SU-DHL-6 (cell line): ENCODE data around the gene WARS2.

Experiments used
- EZH2phosphoT487 ChIP-seq: fragments of 200-600 bp; sonication (generic), shearing (Covaris generic); conservative IDR thresholded peaks from 2 replicates; pipeline ENCODE4 v1.6.1; 2018; ENCODE audit warnings: mild to moderate bottlenecking, antibody characterized with exemption, low read length, moderate library complexity, mixed read lengths
- TF ChIP-seq, protein P1 (sequence below): fragments of 200-600 bp; sonication (generic); IDR thresholded peaks from one replicate; pipeline ENCODE4 v1.5.1; 2017; ENCODE audit warnings: antibody characterized with exemption, mild to moderate bottlenecking, low read length, moderate library complexity; ENCODE audit not compliant: insufficient read depth, poor library complexity, severe bottlenecking

DNA sequence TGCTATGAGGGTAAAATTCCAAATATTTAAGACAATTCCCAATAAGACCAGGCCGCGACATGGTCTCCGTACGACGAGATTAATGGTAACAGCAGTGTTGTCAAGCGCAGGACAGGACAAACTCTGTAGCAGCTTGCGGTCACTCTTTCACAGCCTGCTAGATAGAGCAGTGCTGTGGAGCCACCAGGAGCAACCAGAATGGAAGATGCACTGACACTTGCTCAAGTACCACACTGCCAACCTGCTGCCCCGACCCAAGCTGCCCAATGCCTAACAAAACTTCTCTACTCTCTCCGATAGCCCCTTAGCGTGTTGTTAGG lies 636 bp downstream of the WARS2 start:
- TF ChIP-seq EZH2phosphoT487 = no peak
- TF ChIP-seq, protein P1, sequence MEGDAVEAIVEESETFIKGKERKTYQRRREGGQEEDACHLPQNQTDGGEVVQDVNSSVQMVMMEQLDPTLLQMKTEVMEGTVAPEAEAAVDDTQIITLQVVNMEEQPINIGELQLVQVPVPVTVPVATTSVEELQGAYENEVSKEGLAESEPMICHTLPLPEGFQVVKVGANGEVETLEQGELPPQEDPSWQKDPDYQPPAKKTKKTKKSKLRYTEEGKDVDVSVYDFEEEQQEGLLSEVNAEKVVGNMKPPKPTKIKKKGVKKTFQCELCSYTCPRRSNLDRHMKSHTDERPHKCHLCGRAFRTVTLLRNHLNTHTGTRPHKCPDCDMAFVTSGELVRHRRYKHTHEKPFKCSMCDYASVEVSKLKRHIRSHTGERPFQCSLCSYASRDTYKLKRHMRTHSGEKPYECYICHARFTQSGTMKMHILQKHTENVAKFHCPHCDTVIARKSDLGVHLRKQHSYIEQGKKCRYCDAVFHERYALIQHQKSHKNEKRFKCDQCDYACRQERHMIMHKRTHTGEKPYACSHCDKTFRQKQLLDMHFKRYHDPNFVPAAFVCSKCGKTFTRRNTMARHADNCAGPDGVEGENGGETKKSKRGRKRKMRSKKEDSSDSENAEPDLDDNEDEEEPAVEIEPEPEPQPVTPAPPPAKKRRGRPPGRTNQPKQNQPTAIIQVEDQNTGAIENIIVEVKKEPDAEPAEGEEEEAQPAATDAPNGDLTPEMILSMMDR = no peak
